SK-N-SH treated with all-trans-retinoic acid at 6 μM for 48 hours (cell line): ENCODE results near the gene DST.
A peak's percentile ranks its signal among the peaks of the same experiment; 100 is the strongest.

Experiments used
- ATAC-seq: fragments of 200-7000 bp; cut with Tn5 transposase; 3 replicates; pipeline ENCODE4 v1.9.1; 2020; ENCODE audit warnings: mild to moderate bottlenecking, moderate library complexity
- ARNTL ChIP-seq: fragments of 450-650 bp; formaldehyde crosslinking; IDR thresholded peaks from 2 replicates; pipeline ENCODE4 v1.5.0; 2020; ENCODE audit warnings: low read depth, mild to moderate bottlenecking, moderate library complexity, borderline replicate concordance
- BACH2 ChIP-seq: fragments of 250-450 bp; sonication (Bioruptor Pico); IDR thresholded peaks from 2 replicates; pipeline ENCODE4 v1.9.0; 2021; ENCODE audit warnings: mild to moderate bottlenecking, borderline replicate concordance
- CSDC2 ChIP-seq: fragments of 250-450 bp; sonication (Bioruptor Pico); IDR thresholded peaks from 2 replicates; pipeline ENCODE4 v1.5.0; 2020; ENCODE audit warnings: mild to moderate bottlenecking, moderate library complexity
- CSRNP3 ChIP-seq: fragments of 250-450 bp; sonication (Bioruptor Pico); IDR thresholded peaks from 2 replicates; pipeline ENCODE4 v1.5.1; 2021; ENCODE audit warnings: mild to moderate bottlenecking, moderate library complexity
- GLIS3 ChIP-seq: fragments of 250-450 bp; sonication (Bioruptor Pico); IDR thresholded peaks from 2 replicates; pipeline ENCODE4 v1.5.0; 2020; ENCODE audit warnings: mild to moderate bottlenecking, moderate library complexity
- ISL1 ChIP-seq: fragments of 250-450 bp; sonication (Bioruptor Pico); IDR thresholded peaks from 2 replicates; pipeline ENCODE4 v2.1.2; 2022; ENCODE audit warnings: mild to moderate bottlenecking, moderate library complexity
- OSR1 ChIP-seq: fragments of 250-450 bp; sonication (Bioruptor Pico); IDR thresholded peaks from 2 replicates; pipeline ENCODE4 v1.8.0; 2022; ENCODE audit warnings: moderate library complexity, mild to moderate bottlenecking, inconsistent platforms
- PATZ1 ChIP-seq: fragments of 250-450 bp; sonication (Bioruptor Pico); IDR thresholded peaks from 2 replicates; pipeline ENCODE4 v1.8.0; 2020; ENCODE audit warnings: mild to moderate bottlenecking, moderate library complexity, borderline replicate concordance
- PPARA ChIP-seq: fragments of 250-450 bp; sonication (Bioruptor Pico); IDR thresholded peaks from 2 replicates; pipeline ENCODE4 v1.5.0; 2020; ENCODE audit warnings: mild to moderate bottlenecking, borderline replicate concordance
- SNAI2 ChIP-seq: fragments of 250-450 bp; sonication (Bioruptor Pico); IDR thresholded peaks from 2 replicates; pipeline ENCODE4 v1.5.0; 2020; ENCODE audit warnings: mild to moderate bottlenecking, moderate library complexity
- TCF4 ChIP-seq: fragments of 250-450 bp; sonication (Bioruptor Pico); IDR thresholded peaks from 2 replicates; pipeline ENCODE4 v1.8.0; 2021; ENCODE audit warnings: mild to moderate bottlenecking, moderate library complexity, borderline replicate concordance
- TOX ChIP-seq: fragments of 250-450 bp; sonication (Bioruptor Pico); IDR thresholded peaks from 2 replicates; pipeline ENCODE4 v1.8.0; 2021; ENCODE audit warnings: mild to moderate bottlenecking, moderate library complexity, borderline replicate concordance
- TSHZ2 ChIP-seq: fragments of 250-450 bp; sonication (Bioruptor Pico); IDR thresholded peaks from 2 replicates; pipeline ENCODE4 v1.5.0; 2020; ENCODE audit warnings: mild to moderate bottlenecking, moderate library complexity
- ZC3H10 ChIP-seq: fragments of 250-450 bp; sonication (Bioruptor Pico); IDR thresholded peaks from 2 replicates; pipeline ENCODE4 v1.5.1; 2021; ENCODE audit warnings: mild to moderate bottlenecking, moderate library complexity
- ZFP3 ChIP-seq: fragments of 250-450 bp; sonication (Bioruptor Pico); IDR thresholded peaks from 2 replicates; pipeline ENCODE4 v1.5.0; 2020; ENCODE audit warnings: mild to moderate bottlenecking, moderate library complexity
- ZFP30 ChIP-seq: fragments of 450-650 bp; formaldehyde crosslinking; IDR thresholded peaks from 2 replicates; pipeline ENCODE4 v1.5.0; 2022; ENCODE audit warnings: mild to moderate bottlenecking, moderate library complexity
- ZNF565 ChIP-seq: fragments of 450-650 bp; formaldehyde crosslinking; conservative IDR thresholded peaks from 2 replicates; pipeline ENCODE4 v1.5.0; 2020; ENCODE audit warnings: low read depth, mild to moderate bottlenecking, moderate library complexity
- ZNF70 ChIP-seq: fragments of 450-650 bp; formaldehyde crosslinking; IDR thresholded peaks from 2 replicates; pipeline ENCODE4 v1.5.0; 2020; ENCODE audit warnings: mild to moderate bottlenecking, moderate library complexity
- ZNF8 ChIP-seq: fragments of 450-650 bp; formaldehyde crosslinking; IDR thresholded peaks from 2 replicates; pipeline ENCODE4 v1.5.0; 2020; ENCODE audit warnings: mild to moderate bottlenecking, moderate library complexity

Gene DST

GRCh38 chr6:56541030-56541600 is 101.6 kb downstream of the DST start:
- TF ChIP-seq ZNF8 (CRISPR knock-in tag), result no peak
- TF ChIP-seq PPARA (CRISPR knock-in tag), result no peak
- no peak for TF ChIP-seq ZNF70 (CRISPR knock-in tag)
- no peak for TF ChIP-seq TSHZ2
- no peak for TF ChIP-seq TCF4 (CRISPR knock-in tag)
- no peak for ATAC-seq

- TF ChIP-seq ISL1 (CRISPR knock-in tag) (no peak), GLIS3 (CRISPR knock-in tag) (no peak), CSRNP3 (CRISPR knock-in tag) (no peak), ZFP3 (CRISPR knock-in tag) (no peak), SNAI2 (CRISPR knock-in tag) (no peak), CSDC2 (no peak), ZNF565 (no peak), OSR1 (no peak), PATZ1 (CRISPR knock-in tag) (no peak), ZNF70 (CRISPR knock-in tag) (no peak)
- ATAC-seq, result no peak
Measured at GRCh38 chr6:56540232-56541029, 102.3 kb downstream of the DST start.

- no peak for ATAC-seq
- TF ChIP-seq TOX, result no peak
- TF ChIP-seq ISL1 (CRISPR knock-in tag), result peak; percentile 26; the same call in 1 of the 2 replicates
Measured at GRCh38 chr6:56539527-56540105, 103.1 kb downstream of the DST start.

- no peak for ATAC-seq
Measured at GRCh38 chr6:56538851-56539250, 103.8 kb downstream of the DST start.

More at GRCh38 chr6:56538851-56539250, 103.8 kb downstream of the DST start:
- TF ChIP-seq ZFP30 (CRISPR knock-in tag) (no peak), ZFP3 (CRISPR knock-in tag) (no peak), PATZ1 (CRISPR knock-in tag) (no peak), CSRNP3 (CRISPR knock-in tag) (no peak), ZNF565 (no peak), ZC3H10 (no peak), BACH2 (CRISPR knock-in tag) (no peak), CSDC2 (no peak), ARNTL (CRISPR knock-in tag) (no peak), SNAI2 (CRISPR knock-in tag) (no peak), ZNF70 (CRISPR knock-in tag) (no peak), ISL1 (CRISPR knock-in tag) (no peak)
